DND-41 (cell line): ENCODE results near the gene SEMA4B.

Experiments
- ATAC-seq: fragments of 200-7000 bp; cut with Tn5 transposase; 3 replicates; pipeline ENCODE4 v1.9.1; 2021; ENCODE audit warnings: low read depth; ENCODE audit not compliant: insufficient read depth
- DNase-seq: peaks from one replicate; pipeline ENCODE4 v3.0.0-alpha.2; 2020
- H2AFZ ChIP-seq: 2 replicates; pipeline ENCODE4 v1.6.0; 2012; ENCODE audit warnings: low read depth, low read length
- H3K27ac ChIP-seq: 2 replicates; pipeline ENCODE4 v1.5.1; 2012; ENCODE audit warnings: low read length, inconsistent platforms
- H3K27me3 ChIP-seq: fragments of 200-600 bp; sonication (generic); 2 replicates; pipeline ENCODE4 v1.6.0; 2012; ENCODE audit warnings: low read length, mild to moderate bottlenecking, inconsistent platforms; ENCODE audit not compliant: insufficient read depth, poor library complexity
- H3K36me3 ChIP-seq: 2 replicates; pipeline ENCODE4 v1.5.1; 2012; ENCODE audit warnings: low read length, inconsistent platforms; ENCODE audit not compliant: insufficient read depth
- H3K4me1 ChIP-seq: 2 replicates; pipeline ENCODE4 v1.5.1; 2012; ENCODE audit warnings: mild to moderate bottlenecking, low read length; ENCODE audit not compliant: insufficient read depth
- H3K4me2 ChIP-seq: 2 replicates; pipeline ENCODE4 v1.6.0; 2012; ENCODE audit warnings: mild to moderate bottlenecking, moderate library complexity, low read length, inconsistent platforms; ENCODE audit not compliant: insufficient read depth
- H3K4me3 ChIP-seq, 2 experiments: fragments of 200-600 bp in 1 of 2; shearing (Covaris generic) in 1 of 2; 2 replicates each; pipeline ENCODE4 v1.5.1; 2012 to 2016; ENCODE audit warnings: inconsistent platforms in 2 of 2, low read length in 2 of 2, mild to moderate bottlenecking in 2 of 2, low read depth in 1 of 2, moderate library complexity in 1 of 2
- H3K79me2 ChIP-seq: 2 replicates; pipeline ENCODE4 v1.6.0; 2012; ENCODE audit warnings: low read length, inconsistent platforms; ENCODE audit not compliant: insufficient read depth
- H3K9ac ChIP-seq: 2 replicates; pipeline ENCODE4 v1.6.0; 2012; ENCODE audit warnings: low read depth, mild to moderate bottlenecking, inconsistent platforms, low read length, moderate library complexity
- H3K9me3 ChIP-seq: 2 replicates; pipeline ENCODE4 v1.5.1; 2012; ENCODE audit warnings: low read length, moderate library complexity, mild to moderate bottlenecking, inconsistent platforms; ENCODE audit not compliant: insufficient read depth, severe bottlenecking
- H4K20me1 ChIP-seq: 2 replicates; pipeline ENCODE4 v1.6.0; 2012; ENCODE audit warnings: low read length; ENCODE audit not compliant: insufficient read depth
- CTCF ChIP-seq: IDR thresholded peaks from 2 replicates; pipeline ENCODE4 v1.5.1; 2012; ENCODE audit warnings: borderline replicate concordance, low read length, moderate library complexity, mild to moderate bottlenecking; ENCODE audit not compliant: poor library complexity, severe bottlenecking; ENCODE audit errors: extremely low read depth
- EZH2 ChIP-seq: IDR thresholded peaks from 3 replicates; pipeline ENCODE4 v1.6.1; 2012; ENCODE audit warnings: borderline replicate concordance, low read depth, mild to moderate bottlenecking, moderate library complexity, low read length, inconsistent platforms; ENCODE audit not compliant: severe bottlenecking

SEMA4B gene

DNA sequence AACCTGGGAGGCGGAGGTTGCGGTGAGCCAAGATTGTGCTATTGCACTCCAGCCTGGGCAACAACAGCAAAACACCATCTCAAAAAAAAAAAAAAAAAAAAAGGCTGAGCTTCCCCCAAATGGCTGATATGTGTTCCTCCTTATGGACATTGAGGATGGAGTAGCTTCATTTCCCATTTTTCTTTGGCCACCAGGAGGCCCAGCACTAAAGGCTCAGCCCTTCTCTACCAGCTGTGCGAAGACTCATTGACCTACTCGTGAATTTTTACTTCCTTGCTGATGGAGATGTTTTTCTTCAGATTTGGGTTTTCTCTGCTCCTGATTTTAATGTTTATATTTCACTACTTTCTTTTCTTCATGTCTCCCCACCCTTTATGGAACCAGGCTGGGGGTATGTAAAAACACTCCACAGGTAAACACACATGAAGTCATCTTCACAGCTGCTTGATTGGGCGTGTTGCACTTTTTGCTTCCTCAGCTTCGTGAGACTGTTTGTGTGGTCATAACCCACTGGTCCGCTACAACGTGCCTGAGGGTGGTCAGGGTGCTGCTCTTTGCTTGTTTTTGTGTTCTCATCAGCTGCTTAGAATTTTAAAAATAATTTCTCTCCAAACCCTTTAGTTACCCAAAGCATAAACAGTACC, 13.5 kb downstream of the SEMA4B start:
- Histone ChIP-seq H3K36me3 (no peaks in the 10 kb centered on the region), H2AFZ (no peak overlapping the region), H3K27me3 (no peaks in the 10 kb centered on the region), H3K79me2 (no peaks in the 10 kb centered on the region), H3K4me2 (no peak overlapping the region), H3K4me3 (no peak overlapping the region), H3K9me3 (no peaks in the 10 kb centered on the region), H4K20me1 (no peaks in the 10 kb centered on the region), H3K27ac (no peak overlapping the region), H3K4me1 (no peaks in the 10 kb centered on the region), H3K9ac (no peak overlapping the region)
- TF ChIP-seq CTCF: no peak
- no peak for TF ChIP-seq EZH2
- ATAC-seq (no peak), DNase-seq (no peak)

- H3K4me1 ChIP-seq: no peaks in the 10 kb centered on the region
- no peak overlapping the region for H3K4me2 ChIP-seq
- H3K27me3 ChIP-seq: no peaks in the 10 kb centered on the region
- DNase-seq (no peak), ATAC-seq (no peak)
- no peak overlapping the region for H3K4me3 ChIP-seq
- H3K9ac ChIP-seq: no peak overlapping the region
- H3K9me3 ChIP-seq: no peaks in the 10 kb centered on the region
- no peaks in the 10 kb centered on the region for H3K79me2 ChIP-seq
- no peak overlapping the region for H3K27ac ChIP-seq
- H2AFZ ChIP-seq: no peak overlapping the region
- H4K20me1 ChIP-seq: no peaks in the 10 kb centered on the region
- TF ChIP-seq CTCF (no peak), EZH2 (no peak)
- H3K36me3 ChIP-seq: no peaks in the 10 kb centered on the region
Measured at GRCh38 chr15:90217671-90218394, 16.7 kb downstream of the SEMA4B start.

- no peaks in the 10 kb centered on the region for H3K36me3 ChIP-seq
- H3K27ac ChIP-seq: no peak overlapping the region
- no peaks in the 10 kb centered on the region for H3K27me3 ChIP-seq
- TF ChIP-seq EZH2: no peak
- TF ChIP-seq CTCF: peak; percentile 77
- no peak overlapping the region for H3K9ac ChIP-seq
- DNase-seq: peak; percentile 61
- no peak overlapping the region; the same call in 1 of the 2 replicates for H2AFZ ChIP-seq
- H3K4me1 ChIP-seq: no peaks in the 10 kb centered on the region
- peak; percentile 92 for ATAC-seq
- H4K20me1 ChIP-seq: no peaks in the 10 kb centered on the region
- no peak overlapping the region for H3K4me3 ChIP-seq
- no peaks in the 10 kb centered on the region for H3K9me3 ChIP-seq
- no peaks in the 10 kb centered on the region for H3K79me2 ChIP-seq
- no peak overlapping the region for H3K4me2 ChIP-seq
Measured at GRCh38 chr15:90219421-90220141, 18.5 kb downstream of the SEMA4B start.
